Ishikawa (cell line): ENCODE data around the gene TCEAL4.

ENCODE experiments used
- CREB1 ChIP-seq: IDR thresholded peaks from 2 replicates; pipeline ENCODE4 v1.6.1; 2012; ENCODE audit warnings: low read depth
- EP300 ChIP-seq: IDR thresholded peaks from 2 replicates; pipeline ENCODE4 v1.6.1; 2012; ENCODE audit warnings: borderline replicate concordance
- FOXM1 ChIP-seq: IDR thresholded peaks from 2 replicates; pipeline ENCODE4 v1.6.1; 2012; ENCODE audit warnings: low read depth, borderline replicate concordance
- NFIC ChIP-seq: IDR thresholded peaks from 2 replicates; pipeline ENCODE4 v1.6.1; 2012
- RAD21 ChIP-seq: IDR thresholded peaks from 2 replicates; pipeline ENCODE4 v1.6.1; 2012; ENCODE audit warnings: low read depth
- TAF1 ChIP-seq: IDR thresholded peaks from 2 replicates; pipeline ENCODE4 v1.6.1; 2012; ENCODE audit warnings: low read depth, mild to moderate bottlenecking
- TCF12 ChIP-seq: IDR thresholded peaks from 2 replicates; pipeline ENCODE4 v1.6.1; 2012; ENCODE audit warnings: low read depth
- YY1 ChIP-seq: IDR thresholded peaks from 2 replicates; pipeline ENCODE4 v1.6.1; 2012; ENCODE audit warnings: low read depth
- TF ChIP-seq, protein P1 (sequence below): IDR thresholded peaks from 2 replicates; pipeline ENCODE4 v1.6.1; 2012

DNA sequence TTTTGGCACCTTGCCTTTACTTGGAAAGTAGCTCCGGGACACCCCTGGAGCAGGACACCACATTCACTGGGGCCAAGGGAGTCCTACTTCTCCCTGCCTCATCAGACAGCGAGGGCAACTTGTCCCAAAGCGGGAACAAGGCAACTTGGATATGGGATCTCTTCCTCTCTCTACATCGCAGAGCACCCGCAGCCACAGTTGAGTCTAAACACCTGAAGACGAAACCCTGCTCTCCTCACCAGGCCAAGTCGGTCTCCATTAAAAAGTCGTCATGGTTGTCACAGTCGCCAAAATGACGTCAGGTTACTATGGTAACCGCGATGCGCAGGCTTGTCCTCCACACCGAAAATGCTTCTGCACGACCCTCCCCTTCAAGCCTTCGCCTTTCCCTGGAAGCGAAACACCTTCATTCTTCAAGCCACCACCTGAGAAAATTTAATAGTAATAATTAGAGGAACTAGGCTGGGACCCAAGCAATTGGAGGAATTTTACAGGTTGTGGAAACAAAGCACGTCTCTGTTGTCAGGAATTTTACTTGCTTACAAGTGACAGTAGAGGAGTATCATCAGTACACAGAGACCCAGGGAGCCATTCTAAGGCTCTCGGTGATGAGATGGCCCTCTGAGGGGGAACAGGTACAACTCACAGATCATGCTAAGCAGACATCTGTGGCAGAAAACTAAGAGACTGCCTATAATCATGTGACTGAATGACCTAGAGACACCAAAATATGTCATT lies 30.5 kb upstream of the TCEAL4 start:
- TF ChIP-seq, protein P1, sequence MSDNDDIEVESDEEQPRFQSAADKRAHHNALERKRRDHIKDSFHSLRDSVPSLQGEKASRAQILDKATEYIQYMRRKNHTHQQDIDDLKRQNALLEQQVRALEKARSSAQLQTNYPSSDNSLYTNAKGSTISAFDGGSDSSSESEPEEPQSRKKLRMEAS, result no peak
- TF ChIP-seq YY1, result no peak
- TF ChIP-seq NFIC, result no peak
- no peak for TF ChIP-seq TCF12
- TF ChIP-seq RAD21, result no peak
- TF ChIP-seq EP300, result no peak
- no peak for TF ChIP-seq TAF1
- TF ChIP-seq FOXM1, result no peak
- TF ChIP-seq CREB1, result no peak
